ENCODE measurements around the gene OR9G4.
A peak's percentile ranks its signal among the peaks of the same experiment; 100 is the strongest.

Gene OR9G4

GRCh38 chr11:56748597-56748996 lies at the start of gene OR9G4:
OR9G4 (minus strand) TSS chr11:56748697; CDS start chr11:56743766, 4,931 bp downstream.
- DNase-seq = no peak

DNA sequence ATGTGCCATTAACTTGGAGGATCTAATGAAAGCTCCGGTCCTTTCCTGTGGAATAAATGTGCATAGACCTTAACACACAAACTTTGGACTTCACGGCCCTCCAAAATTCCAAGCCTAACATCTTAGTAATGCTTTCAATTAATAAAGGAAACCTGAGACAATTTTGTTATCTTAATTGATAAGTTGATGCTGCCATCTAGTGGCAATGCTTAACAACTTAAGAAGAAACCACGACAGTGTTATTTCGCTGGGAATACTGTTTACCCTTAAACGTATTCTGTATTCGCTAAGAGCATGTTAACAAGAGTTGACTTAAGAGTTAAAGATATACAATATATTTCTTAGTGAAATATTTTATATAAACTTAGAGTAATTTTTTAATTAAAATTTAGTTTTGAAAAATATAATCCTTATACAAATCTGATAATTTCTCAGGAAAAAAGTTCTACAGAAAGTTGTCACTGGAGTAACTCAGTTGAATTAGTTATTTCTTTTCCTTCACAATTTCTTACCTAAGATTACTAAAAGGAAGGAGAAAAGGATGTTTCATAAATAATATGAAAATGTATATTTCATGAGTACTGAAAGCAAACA lies 35.0 kb upstream of the OR9G4 start:
- DNase-seq = peak; percentile 4 to 41

DNA sequence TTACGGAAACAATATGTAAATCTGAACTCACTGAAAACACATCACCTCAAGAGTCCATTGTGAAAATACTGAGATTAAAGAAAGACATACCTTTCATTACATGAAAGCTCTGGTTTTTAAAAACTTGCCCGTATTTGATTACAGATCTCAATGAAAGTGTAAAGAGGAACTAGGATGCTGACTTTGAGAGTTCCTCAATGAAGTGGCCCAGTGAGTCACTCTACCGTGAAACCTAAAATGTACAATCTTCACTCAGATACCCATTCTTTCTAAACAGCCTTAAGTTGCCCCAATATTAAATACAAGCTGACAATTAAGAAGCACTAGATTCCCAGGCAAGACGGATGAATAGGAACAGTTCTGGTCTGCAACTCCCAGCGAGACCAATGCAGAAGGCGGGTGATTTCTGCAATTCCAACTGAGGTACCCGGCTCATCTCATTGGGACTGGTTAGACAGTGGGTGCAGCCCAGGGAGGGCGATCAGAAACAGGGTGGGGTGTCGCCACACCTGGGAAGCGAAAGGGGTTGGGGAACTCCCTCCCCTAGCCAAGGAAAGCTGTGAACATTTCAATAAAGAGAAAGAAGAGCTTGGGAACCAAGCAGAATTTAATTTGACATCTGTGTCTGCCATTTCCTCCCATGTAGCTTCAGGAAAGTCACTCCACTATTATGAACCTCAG lies 33.8 kb upstream of the OR9G4 start:
- no peak for DNase-seq

GRCh38 chr11:56776809-56777208 lies 28.3 kb upstream of the OR9G4 start:
- no peak for DNase-seq

GRCh38 chr11:56764976-56765375 lies 16.5 kb upstream of the OR9G4 start:
- no peak for DNase-seq

- DNase-seq = no peak
These were observed 3.0 kb upstream of the OR9G4 start for GRCh38 chr11:56751480-56751879.

GRCh38 chr11:56750190-56750589 lies 1.7 kb upstream of the OR9G4 start:
- DNase-seq = no peak

DNA sequence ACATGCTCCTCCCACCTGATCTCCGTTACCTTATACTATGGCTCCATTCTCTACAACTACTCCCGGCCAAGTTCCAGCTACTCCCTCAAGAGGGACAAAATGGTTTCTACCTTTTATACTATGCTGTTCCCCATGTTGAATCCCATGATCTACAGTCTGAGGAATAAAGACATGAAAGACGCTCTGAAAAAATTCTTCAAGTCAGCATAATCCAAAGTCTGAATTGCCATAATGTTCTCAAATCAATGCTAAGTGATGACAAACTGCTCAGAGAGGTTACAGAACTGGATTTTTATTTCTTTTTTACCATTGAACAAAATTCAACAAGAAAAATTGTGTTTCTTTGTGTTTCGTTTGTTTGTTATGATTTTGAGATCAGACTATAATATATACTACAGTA lies 7.6 kb downstream of the OR9G4 start:
- DNase-seq = no peak

DNA sequence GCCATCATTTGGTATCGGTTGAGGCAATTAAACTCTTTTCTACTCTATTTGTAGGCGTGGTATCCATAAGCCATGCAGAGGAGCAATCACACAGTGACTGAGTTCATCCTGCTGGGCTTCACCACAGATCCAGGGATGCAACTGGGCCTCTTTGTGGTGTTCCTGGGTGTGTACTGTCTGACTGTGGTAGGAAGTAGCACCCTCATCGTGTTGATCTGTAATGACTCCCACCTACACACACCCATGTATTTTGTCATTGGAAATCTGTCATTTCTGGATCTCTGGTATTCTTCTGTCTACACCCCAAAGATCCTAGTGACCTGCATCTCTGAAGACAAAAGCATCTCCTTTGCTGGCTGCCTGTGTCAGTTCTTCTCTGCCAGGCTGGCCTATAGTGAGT lies 8.4 kb downstream of the OR9G4 start:
- no peak for DNase-seq

- no peak for DNase-seq
These were observed 28.0 kb downstream of the OR9G4 start for GRCh38 chr11:56720513-56720912.

GRCh38 chr11:56716379-56716854 lies 32.1 kb downstream of the OR9G4 start:
- DNase-seq = no peak

GRCh38 chr11:56714206-56714605 lies 34.3 kb downstream of the OR9G4 start:
- no peak for DNase-seq

GRCh38 chr11:56706486-56706885 lies 42.0 kb downstream of the OR9G4 start:
- no peak for DNase-seq

- no peak for DNase-seq
These were observed 42.6 kb downstream of the OR9G4 start for GRCh38 chr11:56705784-56706396.

GRCh38 chr11:56700914-56701485 lies 47.5 kb downstream of the OR9G4 start:
- no peak for DNase-seq

- DNase-seq = no peak
These were observed 48.1 kb downstream of the OR9G4 start for GRCh38 chr11:56700242-56700913.

DNA sequence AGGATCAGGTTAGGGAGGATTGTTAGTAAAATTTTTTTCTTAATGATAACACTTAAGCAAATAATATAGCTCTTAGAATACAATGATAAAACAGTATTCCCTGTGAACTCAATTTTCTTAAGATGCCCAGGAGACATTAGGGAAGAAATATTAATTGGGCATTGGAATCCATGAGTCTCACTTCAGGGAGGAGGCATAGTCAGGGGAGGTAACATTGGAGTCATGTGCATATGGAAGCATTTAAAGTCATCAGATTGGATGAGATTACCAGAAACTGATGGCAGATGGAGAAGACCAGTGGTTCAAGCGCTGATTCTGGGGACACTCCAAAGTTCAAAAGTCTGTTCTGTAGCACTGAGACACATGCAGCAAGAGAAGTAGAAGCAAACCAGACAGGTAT lies 49.7 kb downstream of the OR9G4 start, which contains the start of gene OR9G1:
Gene OR9G1 (plus strand): TSS at position 301 of the 400 bp plus-strand sequence. CDS start 1,293 bp downstream, outside the sequence.
- DNase-seq = no peak

DNA sequence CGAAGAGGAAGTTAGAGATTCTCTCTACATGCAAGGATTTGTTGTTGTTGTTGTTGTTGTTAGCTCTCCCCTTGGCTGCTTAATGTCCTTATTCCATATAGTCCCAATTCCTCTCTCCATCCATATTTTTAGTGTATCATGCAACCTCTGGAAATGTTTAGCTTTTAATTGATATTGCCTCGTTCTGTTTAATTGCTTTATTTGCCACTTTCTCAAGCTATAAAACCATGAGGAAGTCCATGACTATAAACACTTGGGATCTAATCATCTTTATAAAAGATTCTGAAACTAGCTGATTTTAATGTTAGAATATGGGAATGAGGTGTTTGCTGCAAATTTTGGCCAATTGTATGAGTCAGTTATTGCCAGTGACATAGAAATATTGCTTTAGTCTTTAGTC lies 55.1 kb downstream of the OR9G4 start:
- DNase-seq = no peak

All from AML-193 (cell line).